Loucy (cell line): ENCODE results near the gene LCOR.

Source experiments
- EZH2phosphoT487 ChIP-seq: fragments of 200-600 bp; IDR thresholded peaks from 2 replicates; pipeline ENCODE4 v1.6.1; 2018; ENCODE audit warnings: antibody characterized with exemption, mild to moderate bottlenecking, moderate library complexity, borderline replicate concordance
- TF ChIP-seq, protein P1 (sequence below): fragments of 200-600 bp; sonication (generic); conservative IDR thresholded peaks from 2 replicates; pipeline ENCODE4 v1.5.1; 2014; ENCODE audit warnings: mild to moderate bottlenecking, antibody characterized with exemption, low read length

DNA sequence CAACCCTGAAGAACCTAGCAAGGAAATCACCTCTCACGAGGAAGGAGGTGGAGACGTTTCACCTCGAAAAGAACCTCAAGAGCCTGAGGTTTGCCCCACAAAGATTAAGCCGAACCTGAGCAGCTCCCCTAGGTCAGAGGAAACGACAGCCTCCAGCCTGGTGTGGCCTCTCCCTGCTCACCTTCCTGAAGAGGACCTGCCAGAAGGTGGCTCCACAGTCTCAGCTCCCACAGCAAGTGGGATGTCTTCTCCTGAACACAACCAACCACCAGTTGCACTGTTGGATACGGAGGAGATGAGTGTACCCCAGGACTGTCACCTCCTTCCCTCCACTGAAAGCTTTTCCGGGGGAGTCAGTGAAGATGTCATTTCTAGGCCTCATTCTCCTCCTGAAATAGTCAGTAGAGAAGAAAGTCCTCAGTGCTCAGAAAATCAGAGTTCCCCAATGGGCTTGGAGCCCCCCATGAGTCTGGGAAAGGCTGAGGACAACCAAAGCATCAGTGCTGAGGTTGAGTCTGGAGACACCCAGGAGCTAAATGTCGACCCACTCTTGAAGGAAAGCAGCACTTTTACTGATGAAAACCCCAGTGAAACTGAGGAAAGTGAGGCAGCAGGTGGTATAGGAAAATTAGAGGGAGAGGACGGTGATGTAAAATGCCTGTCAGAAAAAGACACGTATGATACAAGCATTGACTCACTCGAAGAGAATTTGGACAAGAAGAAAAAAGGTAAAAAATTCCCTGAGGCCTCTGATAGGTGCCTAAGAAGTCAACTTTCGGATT is 150.2 kb downstream of the LCOR start:
- TF ChIP-seq, protein P1, sequence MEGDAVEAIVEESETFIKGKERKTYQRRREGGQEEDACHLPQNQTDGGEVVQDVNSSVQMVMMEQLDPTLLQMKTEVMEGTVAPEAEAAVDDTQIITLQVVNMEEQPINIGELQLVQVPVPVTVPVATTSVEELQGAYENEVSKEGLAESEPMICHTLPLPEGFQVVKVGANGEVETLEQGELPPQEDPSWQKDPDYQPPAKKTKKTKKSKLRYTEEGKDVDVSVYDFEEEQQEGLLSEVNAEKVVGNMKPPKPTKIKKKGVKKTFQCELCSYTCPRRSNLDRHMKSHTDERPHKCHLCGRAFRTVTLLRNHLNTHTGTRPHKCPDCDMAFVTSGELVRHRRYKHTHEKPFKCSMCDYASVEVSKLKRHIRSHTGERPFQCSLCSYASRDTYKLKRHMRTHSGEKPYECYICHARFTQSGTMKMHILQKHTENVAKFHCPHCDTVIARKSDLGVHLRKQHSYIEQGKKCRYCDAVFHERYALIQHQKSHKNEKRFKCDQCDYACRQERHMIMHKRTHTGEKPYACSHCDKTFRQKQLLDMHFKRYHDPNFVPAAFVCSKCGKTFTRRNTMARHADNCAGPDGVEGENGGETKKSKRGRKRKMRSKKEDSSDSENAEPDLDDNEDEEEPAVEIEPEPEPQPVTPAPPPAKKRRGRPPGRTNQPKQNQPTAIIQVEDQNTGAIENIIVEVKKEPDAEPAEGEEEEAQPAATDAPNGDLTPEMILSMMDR: no peak
- no peak for TF ChIP-seq EZH2phosphoT487
